Measurements from ENCODE around the gene SCO2.

Gene SCO2

DNA sequence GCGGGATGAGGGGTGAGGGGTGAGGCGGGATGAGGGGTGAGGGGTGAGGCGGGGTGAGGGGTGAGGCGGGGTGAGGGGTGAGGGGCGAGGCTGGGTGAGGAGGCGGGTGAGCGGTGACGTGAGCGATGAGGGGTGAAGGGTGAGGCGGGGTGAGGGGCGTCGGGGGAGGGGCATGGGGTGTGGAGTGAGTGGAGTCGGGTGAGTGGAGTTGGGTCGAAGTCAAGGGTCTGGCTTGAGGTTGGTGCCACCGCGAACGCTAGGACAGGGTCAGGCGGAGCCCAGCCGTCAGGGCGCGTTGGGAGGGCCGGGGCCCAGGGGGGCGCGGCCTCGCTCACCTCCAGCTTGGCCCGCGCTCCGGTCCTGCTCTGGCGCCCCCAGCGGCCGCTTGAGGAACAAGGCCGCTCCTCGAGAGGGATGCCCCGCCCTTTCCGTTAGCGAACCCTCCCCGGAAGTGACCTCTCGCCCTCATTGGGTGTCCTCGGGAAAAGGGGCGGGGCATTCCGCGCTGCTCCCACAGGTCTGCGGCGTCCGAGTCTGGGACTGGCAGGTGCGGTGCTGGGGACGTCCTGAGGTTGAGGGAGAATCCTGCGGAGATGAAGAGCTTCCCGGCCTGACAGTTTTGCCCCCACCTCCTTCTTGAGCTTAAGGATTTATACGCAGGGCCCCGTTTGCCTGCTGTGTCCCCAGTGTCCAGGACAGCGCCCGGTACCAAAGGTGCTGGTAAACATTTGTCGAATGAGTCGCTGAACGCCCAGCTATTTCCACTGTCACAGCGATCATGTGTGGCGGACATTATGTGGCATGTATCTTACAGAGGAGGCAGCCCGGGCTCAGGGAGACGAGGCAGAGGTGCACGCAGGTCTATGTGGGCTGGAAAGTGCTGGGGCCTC is 37.4 kb upstream of the SCO2 start, which contains the start of gene SYCE3:
TSS of gene SYCE3 (minus strand) at position 397 of the 890 bp plus-strand sequence. CDS start 6,514 bp downstream, outside the sequence.
- peak within 1 kb of the TSS; percentile 86 for H3K4me3 Mint-ChIP-seq
- peak within 1 kb of the TSS; percentile 69 for H3K27ac Mint-ChIP-seq
- H3K4me1 Mint-ChIP-seq (ENCODE audit: low read depth) = peaks cover 17% of the 10 kb centered on the region
- intact Hi-C loops (cut with micrococcal nuclease) = loop anchor here (1.0 to 2.0 kb wide), 3 partner anchors 18 to 54 kb away; partner anchors contain the start of genes NCAPH2 and SCO2
- peaks cover 16% of the 10 kb centered on the region for H3K27me3 Mint-ChIP-seq
- no peaks in the 10 kb centered on the region for H3K9me3 Mint-ChIP-seq
- no peaks in the 10 kb centered on the region for H3K36me3 Mint-ChIP-seq (ENCODE audit: low read depth)

DNA sequence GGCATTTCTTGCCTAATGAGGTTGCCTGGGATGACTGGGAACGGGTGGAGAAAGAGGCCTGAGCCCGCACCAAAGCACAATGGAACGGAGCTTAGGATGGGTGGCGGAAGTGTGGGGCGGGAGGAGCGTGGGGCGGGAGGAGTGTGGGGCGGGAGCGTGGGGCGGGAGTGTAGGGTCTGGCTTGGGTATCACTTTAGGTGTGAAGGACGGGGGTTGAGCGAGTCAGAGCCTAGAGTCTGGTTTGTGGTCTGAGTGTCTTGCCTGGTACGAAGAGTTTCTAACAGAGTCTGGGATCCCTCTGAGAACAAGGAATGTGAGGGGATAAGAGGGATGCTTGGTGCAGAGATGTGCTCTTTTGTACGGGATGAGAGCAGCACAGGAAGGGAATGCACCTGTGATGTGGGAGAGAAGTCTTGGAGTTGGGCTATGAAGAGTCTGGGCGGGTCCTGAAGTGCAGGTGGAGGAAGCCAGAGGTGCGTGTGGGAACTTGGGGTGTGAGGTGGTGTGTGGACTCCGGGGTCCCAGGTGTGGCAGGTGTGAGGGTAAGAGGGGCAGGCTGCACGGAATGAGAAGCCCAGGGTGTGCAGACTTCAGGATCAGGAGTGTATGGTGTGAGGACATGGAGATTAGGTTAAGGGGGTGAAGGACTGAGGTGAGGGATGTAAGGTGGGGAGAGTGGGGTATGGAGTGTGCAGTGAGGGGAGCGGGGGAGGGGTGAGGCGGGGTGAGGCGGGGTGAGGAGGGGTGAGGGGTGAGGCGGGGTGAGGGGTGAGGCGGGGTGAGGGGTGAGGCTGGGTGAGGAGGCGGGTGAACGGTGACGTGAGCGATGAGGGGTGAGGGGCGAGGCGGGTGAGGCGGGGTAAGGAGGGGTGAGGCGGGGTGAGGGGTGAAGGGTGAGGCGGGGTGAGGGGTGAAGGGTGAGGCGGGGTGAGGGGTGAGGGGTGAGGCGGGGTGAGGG is 36.3 kb upstream of the SCO2 start:
- H3K4me1 Mint-ChIP-seq (ENCODE audit: low read depth) = peaks cover 17% of the 10 kb centered on the region
- peak overlapping the region; percentile 67 for H3K27ac Mint-ChIP-seq
- H3K36me3 Mint-ChIP-seq (ENCODE audit: low read depth) = no peaks in the 10 kb centered on the region
- H3K27me3 Mint-ChIP-seq = peaks cover 14% of the 10 kb centered on the region
- peak overlapping the region; percentile 59 for H3K4me3 Mint-ChIP-seq
- intact Hi-C loops (cut with micrococcal nuclease) = loop anchor here (1.0 to 2.0 kb wide), 3 partner anchors 17 to 53 kb away; partner anchors contain the start of genes NCAPH2 and SCO2
- no peaks in the 10 kb centered on the region for H3K9me3 Mint-ChIP-seq

DNA sequence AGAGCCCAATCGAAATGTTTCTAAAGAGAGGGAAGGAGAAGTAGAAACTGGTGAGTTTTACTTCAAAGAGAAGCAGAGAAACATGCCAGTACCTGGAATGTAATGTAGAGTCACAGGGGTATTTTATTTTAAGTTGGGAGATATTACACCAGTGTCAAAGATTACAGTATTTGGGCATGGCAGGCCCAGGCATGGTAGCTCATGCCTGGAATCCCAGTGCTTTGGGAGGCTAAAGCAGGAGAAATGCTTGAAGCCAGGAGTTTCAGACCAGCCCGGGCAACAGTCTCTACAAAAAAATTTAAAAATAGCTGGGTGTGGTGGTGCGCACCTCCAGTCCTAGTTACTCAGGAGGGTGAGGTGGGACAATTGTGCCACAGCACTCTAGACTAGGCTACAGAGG is 34.6 kb upstream of the SCO2 start:
- no peak overlapping the region for H3K27ac Mint-ChIP-seq
- H3K4me1 Mint-ChIP-seq (ENCODE audit: low read depth) = peaks cover 17% of the 10 kb centered on the region
- no peak overlapping the region for H3K4me3 Mint-ChIP-seq
- intact Hi-C loops (cut with micrococcal nuclease) = no loop called here
- H3K36me3 Mint-ChIP-seq (ENCODE audit: low read depth) = no peaks in the 10 kb centered on the region
- no peaks in the 10 kb centered on the region for H3K9me3 Mint-ChIP-seq
- H3K27me3 Mint-ChIP-seq = peaks cover 14% of the 10 kb centered on the region

DNA sequence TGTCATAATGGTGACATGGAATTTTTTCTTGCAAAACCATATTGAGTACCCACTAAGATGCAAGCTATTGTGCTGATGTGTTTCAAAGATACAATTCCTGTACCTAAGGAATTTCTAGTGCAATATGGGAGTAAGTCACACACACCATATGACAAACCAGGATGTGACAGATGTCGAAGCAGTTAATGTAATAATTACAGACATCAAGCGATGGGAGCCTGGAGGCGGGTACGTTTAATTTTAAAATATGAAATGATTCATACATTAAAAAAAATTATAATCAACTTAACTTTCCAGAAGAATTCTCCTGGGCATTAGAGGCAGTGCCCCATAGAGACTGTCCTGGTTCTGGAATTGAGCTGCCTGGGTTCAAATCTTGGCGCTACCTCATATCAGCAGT is 31.3 kb upstream of the SCO2 start:
- Mint-ChIP-seq H3K9me3 (no peaks in the 10 kb centered on the region), H3K27ac (no peak overlapping the region), H3K4me3 (no peak overlapping the region), H3K4me1 (ENCODE audit: low read depth) (peaks cover 5% of the 10 kb centered on the region), H3K27me3 (peaks cover 2% of the 10 kb centered on the region), H3K36me3 (ENCODE audit: low read depth) (no peaks in the 10 kb centered on the region)
- intact Hi-C loops (cut with micrococcal nuclease) = no loop called here

DNA sequence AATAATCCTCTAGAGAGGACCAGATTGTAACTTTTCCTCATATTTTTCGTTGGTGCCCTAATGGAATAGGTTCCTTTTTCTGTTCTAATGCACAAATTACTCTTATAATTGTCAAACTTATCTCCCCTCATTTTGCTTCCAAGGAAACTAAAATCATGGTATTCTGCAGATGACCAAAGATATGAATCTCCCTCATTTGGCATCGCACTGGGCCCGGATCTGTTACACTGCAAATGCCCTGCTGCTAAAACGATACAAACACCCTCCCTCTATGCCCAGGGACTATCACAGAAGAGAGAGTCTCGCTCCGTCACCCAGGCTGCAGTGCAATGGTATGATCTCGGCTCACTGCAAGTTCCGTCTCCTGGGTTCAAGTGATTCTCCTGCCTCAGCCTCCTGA is 27.9 kb upstream of the SCO2 start:
- Mint-ChIP-seq H3K4me1 (ENCODE audit: low read depth) (peaks cover 20% of the 10 kb centered on the region), H3K27ac (no peak overlapping the region), H3K27me3 (peaks cover 11% of the 10 kb centered on the region), H3K36me3 (ENCODE audit: low read depth) (no peaks in the 10 kb centered on the region), H3K9me3 (no peaks in the 10 kb centered on the region), H3K4me3 (no peak overlapping the region)
- intact Hi-C loops (cut with micrococcal nuclease) = no loop called here

DNA sequence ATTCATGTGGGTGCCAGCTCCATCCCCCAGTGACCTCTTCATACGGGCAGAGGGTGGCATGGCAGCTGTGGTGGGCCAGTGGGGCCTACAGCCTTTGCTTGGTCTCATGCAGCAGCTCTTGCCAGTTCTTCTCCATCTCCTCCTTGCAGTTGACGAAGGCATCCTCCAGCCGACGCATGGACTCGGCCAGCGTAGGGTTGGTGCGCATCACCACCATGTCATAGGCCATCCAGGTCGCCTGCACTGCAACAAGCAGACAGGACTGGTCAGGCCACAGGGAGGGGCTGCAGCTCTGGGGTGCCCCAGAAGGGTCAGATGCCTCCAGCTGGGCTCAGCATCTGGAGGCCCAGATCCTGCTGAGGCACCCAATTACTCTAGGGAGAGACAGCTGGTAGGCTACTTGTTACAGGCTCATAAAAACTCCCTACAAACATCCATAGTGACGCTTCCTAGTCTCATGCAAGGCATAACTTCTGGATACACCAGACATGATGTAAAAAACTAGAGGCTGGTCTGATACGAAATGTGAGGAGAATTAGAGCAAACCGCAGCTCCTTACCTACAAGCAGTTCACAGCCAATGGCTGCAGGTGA is 25.9 kb upstream of the SCO2 start:
- H3K27me3 Mint-ChIP-seq = peaks cover 24% of the 10 kb centered on the region
- H3K4me3 Mint-ChIP-seq = no peak overlapping the region
- intact Hi-C loops (cut with micrococcal nuclease) = no loop called here
- no peak overlapping the region for H3K27ac Mint-ChIP-seq
- no peaks in the 10 kb centered on the region for H3K9me3 Mint-ChIP-seq
- H3K36me3 Mint-ChIP-seq (ENCODE audit: low read depth) = no peaks in the 10 kb centered on the region
- H3K4me1 Mint-ChIP-seq (ENCODE audit: low read depth) = peaks cover 25% of the 10 kb centered on the region

DNA sequence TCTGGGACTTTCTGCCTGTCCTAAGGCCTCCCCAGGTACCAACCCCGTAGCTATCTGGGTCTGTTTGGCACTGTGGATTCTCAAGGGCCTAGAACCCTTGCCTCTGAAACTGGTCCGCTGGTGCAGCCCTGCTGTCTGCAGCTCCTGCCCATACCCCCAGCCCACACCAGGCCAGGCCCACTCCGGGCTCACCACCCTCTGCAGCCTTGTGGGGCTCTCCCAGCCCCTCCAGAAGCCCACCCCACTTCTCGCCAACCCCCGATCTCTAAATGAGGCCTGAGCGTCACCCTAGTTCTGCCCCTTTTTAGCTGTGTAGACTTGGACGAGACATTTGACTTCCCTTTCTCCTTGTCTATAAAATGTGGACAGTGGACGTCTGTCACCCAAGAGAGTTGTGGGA is 25.0 kb upstream of the SCO2 start:
- no peaks in the 10 kb centered on the region for H3K36me3 Mint-ChIP-seq (ENCODE audit: low read depth)
- peaks cover 28% of the 10 kb centered on the region for H3K4me1 Mint-ChIP-seq (ENCODE audit: low read depth)

DNA sequence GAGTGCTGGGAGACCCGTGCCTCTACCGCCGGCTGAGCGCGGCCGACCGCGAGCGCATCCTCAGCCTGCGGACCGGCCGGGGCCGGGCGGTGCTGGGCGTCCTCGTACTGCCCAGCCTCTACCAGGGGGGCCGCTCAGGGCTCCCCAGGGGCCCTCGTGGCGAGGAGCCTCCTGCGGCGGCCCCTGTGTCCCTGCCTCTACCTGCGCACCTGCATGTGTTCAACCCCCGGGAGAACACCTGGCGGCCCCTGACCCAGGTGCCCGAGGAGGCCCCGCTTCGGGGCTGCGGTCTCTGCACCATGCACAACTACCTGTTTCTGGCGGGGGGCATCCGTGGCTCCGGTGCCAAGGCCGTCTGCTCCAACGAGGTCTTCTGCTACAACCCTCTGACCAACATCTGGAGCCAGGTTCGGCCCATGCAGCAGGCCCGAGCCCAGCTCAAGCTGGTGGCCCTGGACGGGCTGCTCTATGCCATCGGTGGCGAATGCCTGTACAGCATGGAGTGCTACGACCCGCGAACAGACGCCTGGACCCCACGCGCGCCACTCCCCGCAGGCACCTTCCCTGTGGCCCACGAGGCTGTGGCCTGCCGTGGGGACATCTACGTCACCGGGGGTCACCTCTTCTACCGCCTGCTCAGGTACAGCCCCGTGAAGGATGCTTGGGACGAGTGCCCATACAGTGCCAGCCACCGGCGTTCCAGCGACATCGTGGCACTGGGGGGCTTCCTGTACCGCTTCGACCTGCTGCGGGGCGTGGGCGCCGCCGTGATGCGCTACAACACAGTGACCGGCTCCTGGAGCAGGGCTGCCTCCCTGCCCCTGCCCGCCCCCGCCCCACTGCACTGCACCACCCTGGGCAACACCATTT is 23.8 kb upstream of the SCO2 start:
- Mint-ChIP-seq H3K36me3 (ENCODE audit: low read depth) (no peaks in the 10 kb centered on the region), H3K4me1 (ENCODE audit: low read depth) (peaks cover 39% of the 10 kb centered on the region), H3K4me3 (peak overlapping the region; percentile 57), H3K27me3 (peaks cover 27% of the 10 kb centered on the region), H3K9me3 (no peaks in the 10 kb centered on the region), H3K27ac (peak overlapping the region; percentile 76)
- intact Hi-C loops (cut with micrococcal nuclease) = no loop called here

More for the DNA sequence above, 25.0 kb upstream of the SCO2 start:
- Mint-ChIP-seq H3K4me3 (no peak overlapping the region), H3K9me3 (no peaks in the 10 kb centered on the region), H3K27me3 (peaks cover 26% of the 10 kb centered on the region), H3K27ac (no peak overlapping the region)
- intact Hi-C loops (cut with micrococcal nuclease) = no loop called here

DNA sequence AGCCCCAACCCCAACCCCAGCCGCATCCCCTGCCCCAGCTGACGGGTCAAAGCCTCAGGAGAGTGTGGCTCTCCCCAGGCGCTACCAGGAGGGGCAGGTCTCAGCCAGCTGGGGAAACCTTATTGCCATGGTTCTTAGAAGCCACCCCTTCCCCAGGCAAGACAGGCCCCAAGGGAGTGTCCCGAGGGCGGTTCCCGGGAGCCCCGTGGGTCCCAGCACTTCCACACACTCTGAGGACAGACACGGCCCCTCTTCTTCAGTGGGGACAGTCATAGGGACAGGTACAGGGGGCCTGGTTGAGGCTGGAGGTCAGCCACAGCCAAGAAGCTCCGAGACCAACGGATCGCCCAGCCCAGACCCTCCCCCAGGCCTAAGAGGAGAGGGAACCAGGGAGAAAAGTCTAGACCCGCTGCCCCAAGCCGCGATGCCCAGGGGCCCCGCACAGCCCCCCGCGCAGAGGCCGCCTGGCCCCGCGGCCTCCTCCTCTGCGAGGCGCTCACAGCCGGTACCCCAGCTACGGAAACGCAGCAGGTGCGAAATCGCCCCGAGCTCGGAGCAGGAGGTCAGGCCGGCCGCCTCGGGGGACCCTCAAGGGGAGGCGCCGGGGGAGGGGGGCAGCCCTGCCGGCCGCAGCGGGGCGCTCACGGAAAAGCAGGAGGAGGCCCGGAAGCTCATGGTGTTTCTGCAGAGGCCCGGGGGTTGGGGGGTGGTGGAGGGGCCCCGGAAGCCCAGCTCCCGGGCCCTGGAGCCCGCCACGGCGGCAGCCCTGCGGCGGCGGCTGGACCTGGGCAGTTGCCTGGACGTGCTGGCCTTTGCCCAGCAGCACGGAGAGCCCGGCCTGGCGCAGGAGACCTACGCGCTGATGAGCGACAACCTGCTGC is 22.9 kb upstream of the SCO2 start:
- H3K9me3 Mint-ChIP-seq = no peaks in the 10 kb centered on the region
- H3K4me3 Mint-ChIP-seq = peak overlapping the region; percentile 34
- peaks cover 39% of the 10 kb centered on the region for H3K4me1 Mint-ChIP-seq (ENCODE audit: low read depth)
- intact Hi-C loops (cut with micrococcal nuclease) = no loop called here
- no peaks in the 10 kb centered on the region for H3K36me3 Mint-ChIP-seq (ENCODE audit: low read depth)
- H3K27ac Mint-ChIP-seq = peak overlapping the region; percentile 64
- peaks cover 27% of the 10 kb centered on the region for H3K27me3 Mint-ChIP-seq

DNA sequence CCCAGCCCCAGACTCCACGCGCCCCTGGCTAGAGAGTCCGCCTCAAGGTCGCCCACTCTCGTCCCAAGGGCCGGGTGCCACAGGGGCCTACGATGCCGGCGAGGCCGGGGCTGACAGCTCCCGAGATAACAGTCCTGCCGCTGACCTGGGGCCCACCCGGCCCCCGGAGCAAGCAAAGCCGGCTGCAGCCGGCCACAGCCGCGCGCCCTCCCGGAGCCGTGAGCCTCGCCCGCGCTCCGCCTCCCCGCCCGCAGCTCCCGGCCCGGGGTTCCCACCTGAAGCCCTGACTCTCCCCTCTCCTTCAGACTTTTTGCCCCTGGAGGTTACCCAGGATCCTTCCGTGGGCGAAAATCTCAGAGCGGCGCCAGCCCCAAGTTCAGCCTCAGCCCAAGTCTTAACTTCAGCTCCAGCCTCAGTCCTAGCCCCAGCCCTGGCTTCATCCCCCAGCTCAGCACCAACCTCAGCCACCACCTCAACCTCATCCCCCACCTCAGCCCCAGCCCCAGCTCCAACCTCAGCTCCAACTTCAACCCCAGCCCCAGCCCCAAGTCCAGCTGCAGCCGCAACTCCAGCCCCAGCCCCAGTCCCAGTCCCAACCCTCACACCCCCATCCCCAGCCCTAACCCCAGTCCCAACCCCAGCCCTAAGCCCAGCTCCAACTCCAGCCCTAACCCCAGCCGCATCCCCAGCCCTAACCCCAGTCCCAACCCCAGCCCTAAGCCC is 22.0 kb upstream of the SCO2 start:
- peaks cover 27% of the 10 kb centered on the region for H3K27me3 Mint-ChIP-seq
- peaks cover 5% of the 10 kb centered on the region for H3K36me3 Mint-ChIP-seq (ENCODE audit: low read depth)
- peak overlapping the region; percentile 64 for H3K27ac Mint-ChIP-seq
- peaks cover 44% of the 10 kb centered on the region for H3K4me1 Mint-ChIP-seq (ENCODE audit: low read depth)
- no peaks in the 10 kb centered on the region for H3K9me3 Mint-ChIP-seq
- intact Hi-C loops (cut with micrococcal nuclease) = no loop called here
- peak overlapping the region; percentile 44 for H3K4me3 Mint-ChIP-seq

DNA sequence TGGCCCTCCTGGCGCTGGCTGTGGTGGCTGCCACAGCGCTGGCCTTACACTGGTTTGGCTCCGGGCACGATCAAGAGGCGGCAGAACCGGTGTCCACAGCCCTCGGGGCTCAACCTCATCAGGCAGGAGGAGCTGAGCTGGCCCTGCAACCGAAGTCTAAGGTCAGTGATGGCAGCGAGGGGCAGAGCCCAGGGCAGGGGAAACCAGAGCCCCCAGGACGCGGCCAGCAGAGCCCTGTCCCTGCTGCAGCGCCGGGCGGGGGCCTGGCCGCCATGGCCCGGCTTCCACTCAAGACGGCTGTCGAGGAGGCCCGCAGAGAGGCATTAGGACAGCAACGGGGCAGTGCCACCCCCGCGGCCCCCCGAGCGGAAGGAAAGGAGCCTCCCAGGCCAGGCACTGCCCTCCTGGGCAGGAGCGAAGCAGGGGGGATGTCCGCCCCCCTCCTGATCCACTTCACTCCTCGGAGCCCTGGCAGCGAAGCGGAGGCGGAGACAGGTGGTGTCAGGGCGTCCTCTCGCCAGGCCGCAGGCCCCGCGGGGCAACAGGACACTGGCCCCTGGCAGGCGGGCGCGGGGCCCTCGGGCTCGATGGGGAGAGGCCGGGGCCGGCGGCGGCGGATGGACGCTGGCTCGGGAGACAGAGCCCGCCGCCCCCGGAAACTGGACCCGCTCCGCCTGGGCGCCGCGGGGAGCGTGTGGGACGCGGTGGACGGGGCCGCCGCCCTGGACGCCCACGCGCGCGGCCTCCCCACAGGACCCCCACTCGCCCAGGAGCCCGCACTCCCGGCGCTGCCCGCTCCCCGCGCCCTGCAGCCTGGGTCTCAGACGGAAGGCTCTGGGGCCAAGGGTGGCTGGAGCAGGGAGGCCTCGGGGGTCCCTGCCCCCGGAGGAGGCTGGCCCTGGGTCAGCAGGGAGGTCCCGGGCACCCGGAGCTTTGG is 21.2 kb upstream of the SCO2 start:
- Mint-ChIP-seq H3K4me1 (ENCODE audit: low read depth) (peaks cover 46% of the 10 kb centered on the region), H3K27ac (peak overlapping the region; percentile 95), H3K4me3 (no peak overlapping the region), H3K9me3 (no peaks in the 10 kb centered on the region), H3K27me3 (peaks cover 27% of the 10 kb centered on the region), H3K36me3 (ENCODE audit: low read depth) (peaks cover 8% of the 10 kb centered on the region)
- intact Hi-C loops (cut with micrococcal nuclease) = no loop called here

Measured in dendritic cell treated with granulocyte-macrophage colony-stimulating factor and Interleukin-4, amounts not matched to agents 40 ng/mL and 50 ng/mL, for 4 days (primary cell).